ENCODE data around the gene SLC12A2.

DNA sequence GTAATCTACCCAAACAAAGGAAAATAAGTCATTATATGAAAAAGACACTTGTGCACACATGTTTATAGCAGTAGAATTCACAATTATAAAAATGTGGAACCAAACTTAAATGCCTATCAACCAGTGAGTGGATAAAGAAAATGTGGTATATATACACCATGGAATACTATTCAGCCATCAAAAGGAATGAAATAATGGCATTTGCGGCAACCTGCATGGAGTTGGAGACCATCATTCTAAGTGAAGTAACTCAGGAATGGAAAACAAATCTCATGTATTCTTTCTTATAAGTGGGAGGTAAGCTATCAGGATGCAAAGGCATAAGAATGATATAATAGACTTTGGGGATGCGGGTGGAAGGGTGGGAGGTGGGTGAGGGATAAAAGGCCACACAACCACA, 34.6 kb downstream of the SLC12A2 start:
- TF ChIP-seq, protein P1, sequence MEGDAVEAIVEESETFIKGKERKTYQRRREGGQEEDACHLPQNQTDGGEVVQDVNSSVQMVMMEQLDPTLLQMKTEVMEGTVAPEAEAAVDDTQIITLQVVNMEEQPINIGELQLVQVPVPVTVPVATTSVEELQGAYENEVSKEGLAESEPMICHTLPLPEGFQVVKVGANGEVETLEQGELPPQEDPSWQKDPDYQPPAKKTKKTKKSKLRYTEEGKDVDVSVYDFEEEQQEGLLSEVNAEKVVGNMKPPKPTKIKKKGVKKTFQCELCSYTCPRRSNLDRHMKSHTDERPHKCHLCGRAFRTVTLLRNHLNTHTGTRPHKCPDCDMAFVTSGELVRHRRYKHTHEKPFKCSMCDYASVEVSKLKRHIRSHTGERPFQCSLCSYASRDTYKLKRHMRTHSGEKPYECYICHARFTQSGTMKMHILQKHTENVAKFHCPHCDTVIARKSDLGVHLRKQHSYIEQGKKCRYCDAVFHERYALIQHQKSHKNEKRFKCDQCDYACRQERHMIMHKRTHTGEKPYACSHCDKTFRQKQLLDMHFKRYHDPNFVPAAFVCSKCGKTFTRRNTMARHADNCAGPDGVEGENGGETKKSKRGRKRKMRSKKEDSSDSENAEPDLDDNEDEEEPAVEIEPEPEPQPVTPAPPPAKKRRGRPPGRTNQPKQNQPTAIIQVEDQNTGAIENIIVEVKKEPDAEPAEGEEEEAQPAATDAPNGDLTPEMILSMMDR (IDR thresholded peaks at IDR 0.05 in 8 of 11, conservative IDR thresholded peaks at IDR 0.05 in 3 of 11) = no peak
- TF ChIP-seq POLR2A (IDR thresholded peaks at IDR 0.05) = no peak
